Muscle of leg (tissue), 11 donors: Measurements from ENCODE around the gene FARP1. TPM values are rescaled to one million over a fixed set of nuclear protein-coding genes. Genes with fewer than 3 reads are reported as not detected.

Experiments
- DNase-seq: peaks from one replicate; pipeline ENCODE4 v3.0.0; 2013
- H3K27ac ChIP-seq: one replicate; pipeline ENCODE4 v1.5.1; 2013; ENCODE audit warnings: mild to moderate bottlenecking, low read length, control low read depth
- H3K27me3 ChIP-seq: one replicate; pipeline ENCODE4 v1.6.1; 2013; ENCODE audit warnings: low read length; ENCODE audit not compliant: control insufficient read depth, insufficient read depth
- H3K36me3 ChIP-seq: one replicate; pipeline ENCODE4 v1.6.1; 2013; ENCODE audit warnings: low read length; ENCODE audit not compliant: control insufficient read depth, insufficient read depth
- H3K4me1 ChIP-seq: one replicate; pipeline ENCODE4 v1.6.1; 2013; ENCODE audit warnings: low read length; ENCODE audit not compliant: control insufficient read depth, insufficient read depth
- H3K4me3 ChIP-seq: one replicate; pipeline ENCODE4 v1.5.1; 2013; ENCODE audit warnings: low read length, control low read depth
- H3K9me3 ChIP-seq: replicated peaks from 2 replicates; pipeline ENCODE4 v1.6.1; 2013; ENCODE audit warnings: low read depth, low read length; ENCODE audit not compliant: control insufficient read depth
- WGBS: methylation state at CpG from one replicate; pipeline ENCODE4 v1.1.5; 2013; ENCODE audit warnings: missing lambda C conversion rate; ENCODE audit not compliant: insufficient coverage; 5-methylcytosine and 5-hydroxymethylcytosine counted together
- polyA plus RNA-seq, 8 donors: library from polyadenylated mRNA; unstranded; fragments of 120-200 nt; gene quantifications; one replicate each; pipeline versions ENCODE4 v1.2.1 to v1.2.3, GENCODE V29; 2013; ENCODE audit warnings: inconsistent platforms in 1 of 8, low replicate concordance in 1 of 8; ENCODE audit not compliant: insufficient read length in 8 of 8, insufficient read depth in 1 of 8
- total RNA-seq: library from RNA; stranded (reverse); fragments of 120-200 nt; gene quantifications from one replicate; pipeline ENCODE4 v1.2.4, GENCODE V29; 2013

FARP1 gene
- total and polyA plus RNA-seq, 9 donors, result 37.8 to 90.7 (median 74.3) TPM

DNA sequence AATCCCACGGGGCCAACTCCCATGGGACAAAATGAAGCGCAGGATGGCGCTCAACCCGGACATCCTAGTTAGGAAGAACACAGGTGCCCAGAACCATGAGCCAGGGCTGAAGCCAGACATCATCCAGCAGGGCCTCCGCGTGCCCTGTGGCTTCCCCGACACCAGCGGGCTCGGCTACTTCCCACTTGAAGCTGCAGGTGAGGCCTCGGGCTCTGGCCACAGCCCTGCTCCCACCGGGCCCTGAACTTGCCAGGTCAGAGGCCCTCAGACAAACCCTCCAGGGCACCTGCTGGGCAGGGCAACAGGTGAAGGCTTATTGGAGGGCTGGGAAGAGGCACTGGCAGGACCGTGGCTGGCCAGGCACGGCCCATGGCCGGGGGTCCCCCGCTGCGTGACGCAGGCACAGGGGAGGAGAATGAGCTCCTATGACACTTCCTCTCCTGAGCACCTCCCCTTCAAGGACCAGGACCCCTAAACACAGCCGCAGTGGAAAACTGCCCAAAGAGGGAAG is 316.3 kb downstream of the FARP1 start:
- Histone ChIP-seq H3K36me3 (peaks cover 69% of the 10 kb centered on the region), H3K27ac (no peak overlapping the region), H3K4me1 (peaks cover 46% of the 10 kb centered on the region), H3K4me3 (no peak overlapping the region), H3K27me3 (no peaks in the 10 kb centered on the region), H3K9me3 (no peaks in the 10 kb centered on the region)
- WGBS, result 94% methylated on average over 13 of the region's 18 CpGs
- no peak for DNase-seq

DNA sequence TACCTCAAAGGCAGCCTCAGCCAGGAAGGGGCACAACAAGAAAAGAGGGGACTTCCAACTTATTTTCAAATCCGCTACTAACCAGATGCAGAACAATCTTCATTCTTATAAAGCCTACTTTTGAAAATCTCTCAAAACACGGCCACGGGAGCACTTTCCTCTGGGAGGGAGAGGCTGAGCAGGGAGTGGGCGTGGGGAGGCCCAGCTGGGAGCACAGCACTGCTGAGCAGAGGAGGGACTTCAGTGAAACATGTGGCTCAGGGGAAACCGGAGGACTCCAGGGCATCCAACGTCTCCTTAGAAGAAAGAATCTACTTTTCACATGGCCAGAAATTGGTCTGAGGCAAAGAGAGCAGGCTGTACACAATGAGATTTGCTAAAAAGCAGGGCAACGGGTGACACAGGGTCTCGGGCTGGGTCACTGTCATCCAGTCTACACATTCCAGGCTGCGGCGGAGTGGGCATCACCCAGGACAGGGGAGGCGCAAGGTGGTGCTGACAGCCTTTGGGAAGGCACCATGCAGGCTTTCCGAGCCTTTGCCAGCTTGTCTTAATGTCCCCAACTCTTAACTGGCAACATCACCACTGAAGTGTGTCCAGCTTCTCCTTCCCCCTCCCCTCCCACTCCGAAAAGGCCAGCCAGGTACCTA is 317.0 kb downstream of the FARP1 start:
- H3K4me1 ChIP-seq, result peaks cover 40% of the 10 kb centered on the region
- peaks cover 72% of the 10 kb centered on the region for H3K36me3 ChIP-seq
- WGBS, result 74% methylated on average over 7 of the region's 13 CpGs

DNA sequence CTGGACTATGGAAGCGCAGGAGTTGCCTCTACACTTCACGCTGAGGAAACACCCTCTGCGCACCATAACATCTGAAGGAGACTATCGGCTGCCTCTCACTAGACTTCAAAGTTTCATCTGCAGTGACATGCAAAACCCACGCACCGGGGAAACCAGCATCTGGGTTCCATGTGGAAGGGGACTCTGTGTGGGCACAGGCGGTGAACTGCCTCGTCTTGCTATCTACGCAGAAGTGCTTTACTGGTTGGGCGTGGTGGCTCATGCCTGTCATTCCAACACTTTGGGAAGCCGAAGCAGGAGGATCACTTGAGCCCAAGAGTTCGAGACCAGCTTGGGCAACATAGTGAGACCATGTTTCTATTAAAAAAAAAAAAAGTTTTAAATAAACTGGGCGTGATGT is 317.6 kb downstream of the FARP1 start:
- no peak overlapping the region for H3K27ac ChIP-seq

More for the DNA sequence above, 317.0 kb downstream of the FARP1 start:
- no peak for DNase-seq
- no peak overlapping the region for H3K27ac ChIP-seq
- H3K4me3 ChIP-seq, result no peak overlapping the region
- no peaks in the 10 kb centered on the region for H3K9me3 ChIP-seq
- H3K27me3 ChIP-seq, result no peaks in the 10 kb centered on the region

DNA sequence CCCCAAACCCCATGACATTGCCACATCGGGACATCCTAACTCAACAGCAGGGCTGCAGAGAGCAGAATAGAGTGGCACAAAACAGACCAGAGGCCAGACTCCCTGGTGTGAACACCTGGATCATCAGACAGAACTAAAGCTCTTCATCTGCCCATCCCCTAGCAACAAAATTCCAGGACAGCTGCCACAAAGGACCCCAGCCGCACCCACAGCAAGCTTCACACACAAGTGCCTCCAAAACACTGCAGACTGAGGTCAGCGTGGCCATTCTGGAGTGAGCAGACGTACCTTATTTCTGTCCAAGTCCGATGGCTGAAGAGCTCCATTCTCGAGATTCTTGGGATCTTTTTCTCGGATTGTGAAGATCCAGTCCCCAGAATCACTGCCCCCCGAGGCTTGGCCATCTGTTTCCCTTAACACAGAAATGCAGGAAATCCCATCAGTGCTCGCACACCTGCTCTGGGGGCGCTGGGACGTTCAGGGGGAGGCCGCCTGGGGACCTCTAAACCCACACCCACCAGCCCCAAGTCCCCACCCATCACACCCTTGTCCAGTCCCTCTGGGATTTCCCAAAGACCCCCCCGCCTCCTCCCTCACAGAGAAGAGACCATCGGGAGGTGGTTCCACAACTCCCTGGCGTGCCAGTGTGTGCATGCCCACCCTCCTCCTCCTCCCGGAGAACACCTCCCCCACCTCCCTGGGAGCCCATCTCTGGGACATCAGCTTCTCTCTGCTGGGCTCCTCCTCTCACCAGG is 318.8 kb downstream of the FARP1 start:
- H3K27ac ChIP-seq, result no peak overlapping the region
- peaks cover 75% of the 10 kb centered on the region for H3K36me3 ChIP-seq
- H3K9me3 ChIP-seq, result no peaks in the 10 kb centered on the region
- H3K27me3 ChIP-seq, result no peaks in the 10 kb centered on the region
- WGBS, result 49% methylated on average over 12 of the region's 16 CpGs
- peaks cover 29% of the 10 kb centered on the region for H3K4me1 ChIP-seq
- no peak overlapping the region for H3K4me3 ChIP-seq
- DNase-seq, result no peak

More for the DNA sequence above, 317.6 kb downstream of the FARP1 start:
- H3K4me1 ChIP-seq, result peaks cover 35% of the 10 kb centered on the region
- no peaks in the 10 kb centered on the region for H3K9me3 ChIP-seq
- no peak overlapping the region for H3K4me3 ChIP-seq
- DNase-seq, result no peak
- no peaks in the 10 kb centered on the region for H3K27me3 ChIP-seq
- peaks cover 78% of the 10 kb centered on the region for H3K36me3 ChIP-seq
- WGBS, result 83% methylated on average over 12 of the region's 13 CpGs

DNA sequence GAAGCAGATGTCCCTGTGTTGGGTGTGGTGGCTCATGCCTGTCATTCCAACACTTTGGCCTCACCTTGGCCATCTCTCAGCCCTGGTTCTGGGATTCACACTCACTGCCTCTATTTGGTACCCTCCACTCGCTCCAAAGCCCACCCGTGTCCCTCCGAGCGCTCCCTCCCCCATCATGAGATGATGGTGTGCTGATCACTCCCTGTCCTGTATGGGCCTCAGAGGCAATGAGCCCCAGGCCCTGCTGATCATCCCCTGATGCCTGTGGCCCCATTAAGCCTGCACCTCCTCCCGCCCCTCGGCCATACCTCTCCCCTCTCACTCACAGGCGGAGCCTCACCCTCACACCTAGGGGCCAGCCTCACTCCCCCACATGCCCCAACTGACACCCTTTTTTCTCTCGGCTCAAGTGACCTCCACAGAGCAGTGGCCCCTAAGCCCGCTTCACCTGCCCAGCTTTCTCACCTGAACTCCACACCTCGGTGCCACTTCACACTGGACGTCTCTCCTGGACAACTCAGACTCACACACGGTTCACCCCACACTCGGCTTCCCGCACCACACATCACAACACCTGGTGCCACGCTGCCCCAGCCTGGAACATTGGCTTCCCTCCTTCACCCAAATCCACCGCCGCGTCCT is 319.5 kb downstream of the FARP1 start:
- Histone ChIP-seq H3K27ac (no peak overlapping the region), H3K4me3 (no peak overlapping the region), H3K4me1 (peaks cover 29% of the 10 kb centered on the region), H3K27me3 (no peaks in the 10 kb centered on the region), H3K36me3 (peaks cover 69% of the 10 kb centered on the region), H3K9me3 (no peaks in the 10 kb centered on the region)
- WGBS, result 87% methylated on average over 18 of the region's 18 CpGs
- DNase-seq, result no peak

DNA sequence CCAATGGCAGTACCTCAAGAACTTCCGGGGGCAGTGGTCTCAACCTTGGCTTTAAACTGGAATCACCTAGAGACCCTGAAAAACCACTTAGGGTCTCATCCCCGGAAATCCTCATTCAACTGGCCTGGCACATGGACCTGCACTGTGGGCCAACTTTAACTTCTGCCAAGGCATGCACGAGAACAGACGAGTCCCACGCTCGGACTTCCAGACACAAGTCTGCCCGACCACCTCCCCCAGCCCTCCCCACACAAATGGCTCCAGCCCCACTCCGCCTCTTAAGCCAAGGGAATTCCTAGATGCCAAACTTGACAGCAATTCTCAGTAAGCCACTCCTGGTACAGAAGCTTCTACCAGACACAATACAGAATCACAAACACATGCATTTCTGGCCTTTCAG is 320.1 kb downstream of the FARP1 start:
- H3K27ac ChIP-seq, result no peak overlapping the region
- no peak overlapping the region for H3K4me3 ChIP-seq
- peaks cover 29% of the 10 kb centered on the region for H3K4me1 ChIP-seq
- H3K9me3 ChIP-seq, result no peaks in the 10 kb centered on the region
- peak; percentile 43 for DNase-seq
- H3K36me3 ChIP-seq, result peaks cover 66% of the 10 kb centered on the region
- 57% methylated on average over 8 of the region's 8 CpGs for WGBS
- no peaks in the 10 kb centered on the region for H3K27me3 ChIP-seq

DNA sequence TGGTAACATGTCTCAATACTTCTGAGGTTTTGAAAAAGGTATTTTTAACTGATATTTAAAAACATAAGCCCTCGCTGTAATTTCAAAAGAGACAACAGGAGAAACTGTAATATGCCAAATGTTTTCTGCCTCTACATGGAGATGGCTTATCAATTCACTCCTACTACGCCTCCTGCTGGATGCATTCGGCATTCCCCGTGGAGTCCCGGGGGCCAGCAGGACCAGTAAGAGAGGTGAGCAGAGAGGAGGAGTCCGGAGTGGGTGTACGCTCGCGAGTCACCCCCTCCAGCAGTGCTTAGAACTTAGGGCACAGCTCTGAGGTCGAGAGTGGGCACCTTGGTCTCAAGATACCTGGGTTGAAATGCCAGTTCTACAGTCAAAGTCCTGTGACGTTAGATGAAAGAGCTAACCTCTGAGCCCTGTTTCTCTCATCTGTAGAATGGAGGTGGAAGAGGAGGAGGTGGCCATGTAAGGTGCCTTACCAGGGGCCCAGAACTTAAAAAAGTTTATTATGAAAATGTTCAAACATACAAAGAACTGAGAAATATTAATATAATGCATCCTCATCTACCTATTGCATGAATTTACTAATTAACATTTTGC is 323.8 kb downstream of the FARP1 start:
- WGBS, result 50% methylated on average over 6 of the region's 11 CpGs
- Histone ChIP-seq H3K27me3 (no peaks in the 10 kb centered on the region), H3K4me3 (no peak overlapping the region), H3K36me3 (peaks cover 47% of the 10 kb centered on the region), H3K27ac (no peak overlapping the region), H3K9me3 (no peaks in the 10 kb centered on the region), H3K4me1 (peaks cover 37% of the 10 kb centered on the region)
- DNase-seq, result no peak

DNA sequence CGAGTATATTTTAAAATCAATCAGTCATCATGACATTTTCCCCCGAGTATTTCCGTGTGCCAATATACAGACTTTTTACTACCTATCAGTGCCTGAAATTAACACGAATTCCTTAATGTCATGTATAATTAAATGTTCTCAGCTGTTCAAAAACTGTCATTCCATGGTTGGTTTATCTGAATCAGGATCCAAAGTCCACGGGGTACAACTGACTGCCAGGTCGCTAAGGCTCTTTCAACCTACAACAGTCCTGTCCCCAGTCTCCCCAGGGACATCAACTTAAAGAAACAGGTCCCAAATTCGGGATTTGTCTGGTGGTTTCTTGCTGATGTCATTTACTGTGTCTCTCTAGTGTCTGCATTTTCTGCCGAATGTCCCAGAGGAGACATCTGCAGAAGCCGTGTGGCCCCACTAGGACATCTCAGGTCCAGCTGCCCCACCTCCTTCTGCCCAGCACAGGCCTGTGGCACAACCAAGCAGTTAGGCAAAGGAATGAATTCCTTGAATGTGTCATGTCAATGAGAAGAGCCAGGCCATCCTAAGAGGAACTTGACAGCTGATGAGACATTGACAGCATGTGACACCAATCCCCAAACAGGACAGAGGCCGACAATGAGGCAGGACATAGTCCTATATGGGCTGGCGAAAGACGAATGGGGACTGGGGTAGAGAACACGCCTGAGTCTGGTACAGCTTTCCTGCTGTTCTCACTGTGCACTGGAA is 324.5 kb downstream of the FARP1 start:
- H3K27ac ChIP-seq, result no peak overlapping the region
- H3K4me3 ChIP-seq, result no peak overlapping the region
- no peaks in the 10 kb centered on the region for H3K9me3 ChIP-seq
- DNase-seq, result no peak
- 77% methylated on average over 4 of the region's 13 CpGs for WGBS
- H3K27me3 ChIP-seq, result no peaks in the 10 kb centered on the region
- H3K4me1 ChIP-seq, result peaks cover 31% of the 10 kb centered on the region
- peaks cover 48% of the 10 kb centered on the region for H3K36me3 ChIP-seq

DNA sequence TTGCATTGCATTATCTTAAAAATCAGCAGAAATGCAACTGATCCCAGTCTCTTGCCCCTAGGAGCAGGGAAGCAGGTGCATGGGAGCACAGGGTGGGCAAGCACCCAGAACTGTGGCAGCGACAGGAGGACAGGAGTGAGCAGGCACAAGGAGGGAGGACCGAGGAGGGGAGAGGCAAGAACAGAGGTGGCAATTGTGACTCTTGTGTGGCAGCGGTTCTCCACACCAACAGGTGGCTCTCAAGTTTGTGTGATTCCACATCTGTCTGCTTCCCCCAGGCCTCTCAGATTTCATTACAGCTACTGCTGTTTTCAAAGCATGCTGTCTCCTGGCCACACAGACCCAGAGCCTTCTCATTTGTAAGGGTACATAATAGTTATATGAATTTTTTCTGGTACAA is 325.5 kb downstream of the FARP1 start:
- Histone ChIP-seq H3K27ac (no peak overlapping the region), H3K36me3 (peaks cover 40% of the 10 kb centered on the region), H3K27me3 (no peaks in the 10 kb centered on the region), H3K9me3 (no peaks in the 10 kb centered on the region), H3K4me1 (peaks cover 22% of the 10 kb centered on the region), H3K4me3 (no peak overlapping the region)
- peak; percentile 71 for DNase-seq
- 44% methylated on average over 2 of the region's 3 CpGs for WGBS
